Smooth muscle cell (in vitro differentiated cells): ENCODE data around the gene TREH. TPM values are rescaled to one million over a fixed set of nuclear protein-coding genes. Genes with fewer than 3 reads are reported as not detected.

Experiments used
- DNase-seq: peaks from one replicate; lab custom pipeline; 2025; ENCODE audit not compliant: unreplicated experiment; lab: John Stamatoyannopoulos, UW
- H2AFZ ChIP-seq: fragments of 200-600 bp; sonication (generic); 2 replicates; pipeline ENCODE4 v1.6.0; 2016; ENCODE audit warnings: antibody characterized with exemption, low read depth, mild to moderate bottlenecking
- H3F3A ChIP-seq: fragments of 200-600 bp; sonication (generic); 2 replicates; pipeline ENCODE4 v1.6.0; 2017; ENCODE audit warnings: antibody characterized with exemption, low read depth
- H3K27ac ChIP-seq: fragments of 200-600 bp; sonication (generic); 2 replicates; pipeline ENCODE4 v1.5.1; 2016; ENCODE audit warnings: low read depth, mild to moderate bottlenecking
- H3K27me3 ChIP-seq: fragments of 200-600 bp; sonication (generic); 2 replicates; pipeline ENCODE4 v1.6.1; 2016; ENCODE audit warnings: low read depth, mild to moderate bottlenecking
- H3K36me3 ChIP-seq: fragments of 200-600 bp; sonication (generic); 2 replicates; pipeline ENCODE4 v1.5.1; 2016; ENCODE audit warnings: low read depth
- H3K4me1 ChIP-seq: fragments of 200-600 bp; sonication (generic); 2 replicates; pipeline ENCODE4 v1.5.1; 2016; ENCODE audit warnings: low read depth
- H3K4me2 ChIP-seq: fragments of 200-600 bp; sonication (generic); 2 replicates; pipeline ENCODE4 v1.6.0; 2016; ENCODE audit warnings: mild to moderate bottlenecking
- H3K4me3 ChIP-seq: fragments of 200-600 bp; sonication (generic); 2 replicates; pipeline ENCODE4 v1.5.1; 2016; ENCODE audit warnings: mild to moderate bottlenecking
- H3K79me2 ChIP-seq: fragments of 200-600 bp; sonication (generic); 2 replicates; pipeline ENCODE4 v1.6.0; 2016; ENCODE audit warnings: low read depth, mild to moderate bottlenecking
- H3K9ac ChIP-seq: fragments of 200-600 bp; sonication (generic); 2 replicates; pipeline ENCODE4 v1.6.0; 2016; ENCODE audit warnings: low read depth
- H3K9me3 ChIP-seq: fragments of 200-600 bp; sonication (generic); replicated peaks from 2 replicates; pipeline ENCODE4 v1.5.1; 2016; ENCODE audit warnings: low read depth
- H4K20me1 ChIP-seq: fragments of 200-600 bp; sonication (generic); 2 replicates; pipeline ENCODE4 v1.6.0; 2016; ENCODE audit warnings: low read depth
- WGBS: methylation state at CpG from one replicate; pipeline ENCODE4 v1.1.7; 2016; ENCODE audit warnings: low lambda C conversion rate; 5-methylcytosine and 5-hydroxymethylcytosine counted together
- polyA plus RNA-seq: library from polyadenylated mRNA; unstranded; fragments of >200 nt; fragmentation: Nextera tagmentation; extraction: Ambion mirVana; gene quantifications from 2 replicates; pipeline ENCODE4 v1.2.1, GENCODE V29; 2016
- total RNA-seq: library from RNA; depleted of rRNA; stranded (reverse); fragments of >200 nt; gene quantifications from 2 replicates; pipeline ENCODE4 v1.2.3, GENCODE V29; 2014
- TF ChIP-seq, protein P1 (sequence below): fragments of 200-600 bp; sonication (generic); IDR thresholded peaks from 2 replicates; pipeline ENCODE4 v1.5.1; 2017; ENCODE audit warnings: borderline replicate concordance, mild to moderate bottlenecking, antibody characterized with exemption; ENCODE audit not compliant: insufficient read depth, poor library complexity, severe bottlenecking

Gene TREH
- total and polyA plus RNA-seq, 2 experiments from 2014 or later = 0.49 TPM; not detected in 1

DNA sequence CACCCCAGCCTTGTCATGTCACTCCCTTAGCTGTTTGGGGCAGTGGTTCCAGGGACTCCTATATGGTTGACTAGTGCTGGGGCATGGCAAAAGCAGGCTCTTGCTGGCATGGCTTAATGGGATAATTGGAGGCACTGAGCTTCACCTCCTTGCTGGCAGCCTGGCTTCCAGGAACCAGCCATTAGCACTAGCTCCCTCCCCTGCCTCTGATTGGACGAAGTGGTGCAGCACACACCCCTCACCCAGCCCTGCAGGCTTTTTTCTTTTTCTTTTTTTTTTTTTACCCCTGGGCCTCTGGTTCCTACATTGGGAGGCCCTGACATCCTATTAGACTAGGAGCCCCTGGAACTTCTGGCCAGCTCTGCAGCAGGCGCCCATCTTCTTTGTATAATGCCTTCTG lies 53.5 kb downstream of the TREH start:
- peaks cover 9% of the 10 kb centered on the region for H3K4me1 ChIP-seq
- H3K9me3 ChIP-seq = no peaks in the 10 kb centered on the region
- H3K27ac ChIP-seq = no peak overlapping the region
- H2AFZ ChIP-seq = no peak overlapping the region
- H3K36me3 ChIP-seq = no peaks in the 10 kb centered on the region
- H3K9ac ChIP-seq = no peak overlapping the region
- H3K4me3 ChIP-seq = no peak overlapping the region
- TF ChIP-seq, protein P1, sequence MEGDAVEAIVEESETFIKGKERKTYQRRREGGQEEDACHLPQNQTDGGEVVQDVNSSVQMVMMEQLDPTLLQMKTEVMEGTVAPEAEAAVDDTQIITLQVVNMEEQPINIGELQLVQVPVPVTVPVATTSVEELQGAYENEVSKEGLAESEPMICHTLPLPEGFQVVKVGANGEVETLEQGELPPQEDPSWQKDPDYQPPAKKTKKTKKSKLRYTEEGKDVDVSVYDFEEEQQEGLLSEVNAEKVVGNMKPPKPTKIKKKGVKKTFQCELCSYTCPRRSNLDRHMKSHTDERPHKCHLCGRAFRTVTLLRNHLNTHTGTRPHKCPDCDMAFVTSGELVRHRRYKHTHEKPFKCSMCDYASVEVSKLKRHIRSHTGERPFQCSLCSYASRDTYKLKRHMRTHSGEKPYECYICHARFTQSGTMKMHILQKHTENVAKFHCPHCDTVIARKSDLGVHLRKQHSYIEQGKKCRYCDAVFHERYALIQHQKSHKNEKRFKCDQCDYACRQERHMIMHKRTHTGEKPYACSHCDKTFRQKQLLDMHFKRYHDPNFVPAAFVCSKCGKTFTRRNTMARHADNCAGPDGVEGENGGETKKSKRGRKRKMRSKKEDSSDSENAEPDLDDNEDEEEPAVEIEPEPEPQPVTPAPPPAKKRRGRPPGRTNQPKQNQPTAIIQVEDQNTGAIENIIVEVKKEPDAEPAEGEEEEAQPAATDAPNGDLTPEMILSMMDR = no peak
- no peaks in the 10 kb centered on the region for H3K27me3 ChIP-seq
- DNase-seq = no peak
- peaks cover 31% of the 10 kb centered on the region for H3K79me2 ChIP-seq
- H3K4me2 ChIP-seq = no peak overlapping the region
- peaks cover 6% of the 10 kb centered on the region for H3F3A ChIP-seq
- WGBS = 89% methylated on average over 2 of the region's 2 CpGs
- peaks cover 83% of the 10 kb centered on the region for H4K20me1 ChIP-seq

DNA sequence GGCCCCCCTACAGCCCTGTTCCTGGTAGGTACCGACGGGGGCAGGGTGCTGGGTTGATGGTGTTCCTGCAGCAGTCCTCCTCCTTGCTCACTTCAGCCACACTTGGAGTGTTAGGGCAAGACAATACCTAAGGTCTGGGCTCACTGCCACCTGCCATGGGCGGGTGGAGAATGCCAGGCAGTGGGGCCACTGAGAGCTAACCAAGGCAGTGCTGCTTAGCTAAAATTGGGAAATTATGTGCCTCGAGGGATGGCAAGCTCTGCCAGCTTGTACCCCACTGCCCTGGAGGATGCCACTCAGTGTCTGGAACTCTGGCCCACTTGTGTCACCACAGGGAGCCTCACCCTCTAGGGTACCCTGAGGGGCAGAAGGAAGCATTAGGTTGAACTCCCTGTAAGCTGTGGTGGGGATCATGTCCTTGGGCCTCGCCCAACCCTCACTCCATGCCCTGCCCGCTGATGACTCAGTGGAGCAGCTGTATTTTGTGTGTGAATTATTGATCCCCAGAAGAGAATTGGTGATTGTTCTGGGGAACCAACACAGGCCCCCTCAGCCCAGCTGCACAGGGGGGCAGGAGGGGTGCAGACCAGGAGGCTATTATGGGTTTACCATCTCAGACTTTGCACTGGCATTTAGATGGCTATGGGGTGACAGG lies 54.3 kb downstream of the TREH start:
- H2AFZ ChIP-seq = no peak overlapping the region
- peaks cover 17% of the 10 kb centered on the region for H3K4me1 ChIP-seq
- H3K36me3 ChIP-seq = no peaks in the 10 kb centered on the region
- no peaks in the 10 kb centered on the region for H3K9me3 ChIP-seq
- no peaks in the 10 kb centered on the region for H3K27me3 ChIP-seq
- peaks cover 75% of the 10 kb centered on the region for H4K20me1 ChIP-seq
- DNase-seq = no peak
- no peak overlapping the region for H3K9ac ChIP-seq
- H3K4me2 ChIP-seq = no peak overlapping the region
- peaks cover 26% of the 10 kb centered on the region for H3K79me2 ChIP-seq
- WGBS = 100% methylated on average over 6 of the region's 6 CpGs
- peaks cover 11% of the 10 kb centered on the region for H3F3A ChIP-seq
- no peak overlapping the region for H3K27ac ChIP-seq
- TF ChIP-seq, protein P1 = no peak
- H3K4me3 ChIP-seq = no peak overlapping the region

DNA sequence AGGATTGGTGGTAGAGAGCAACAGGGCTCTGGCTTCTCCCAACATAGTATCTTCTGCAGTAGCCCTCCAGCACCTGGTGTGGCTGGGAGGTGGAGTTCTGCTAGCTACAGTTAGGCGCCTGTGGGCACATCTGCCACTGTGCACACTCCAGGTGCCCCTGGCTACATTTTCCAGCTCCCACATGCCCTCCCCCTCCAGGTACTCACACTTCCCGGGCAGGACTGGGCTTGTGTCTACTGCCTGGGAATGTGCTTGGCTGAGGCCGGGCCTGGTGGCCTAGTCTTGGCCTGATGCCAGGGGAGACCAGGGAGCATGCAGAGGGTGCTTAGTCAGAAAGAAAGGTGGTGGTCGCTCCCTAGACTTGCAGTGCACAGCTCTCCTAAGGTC lies 56.2 kb downstream of the TREH start:
- H3K79me2 ChIP-seq = peaks cover 26% of the 10 kb centered on the region
- TF ChIP-seq, protein P1 = no peak
- H3K4me2 ChIP-seq = peak overlapping the region; percentile 62
- H3K9ac ChIP-seq = peak overlapping the region; percentile 86
- no peaks in the 10 kb centered on the region for H3K27me3 ChIP-seq
- peak overlapping the region; percentile 99 for H3K27ac ChIP-seq
- no peaks in the 10 kb centered on the region for H3K9me3 ChIP-seq
- H3K4me1 ChIP-seq = peaks cover 24% of the 10 kb centered on the region
- H4K20me1 ChIP-seq = peaks cover 56% of the 10 kb centered on the region
- no peak overlapping the region for H2AFZ ChIP-seq
- WGBS = 45% methylated on average over 4 of the region's 4 CpGs
- peaks cover 15% of the 10 kb centered on the region for H3F3A ChIP-seq
- peak overlapping the region; percentile 4 for H3K4me3 ChIP-seq
- DNase-seq = no peak
- no peaks in the 10 kb centered on the region for H3K36me3 ChIP-seq
